Thymus (tissue), 11 donors: Measurements from ENCODE around the gene PYY. TPM values are rescaled to one million over a fixed set of nuclear protein-coding genes. Genes with fewer than 3 reads are reported as not detected.
A peak's percentile ranks its signal among the peaks of the same experiment; 100 is the strongest.

Source experiments
- DNase-seq, 9 donors: peaks; one replicate each; pipeline ENCODE4 v3.0.0-alpha.2; 2013; ENCODE audit warnings: low spot score in 9 of 9, low read depth in 6 of 9, missing footprints in 1 of 9
- H3K27ac ChIP-seq, 2 donors: one replicate each; pipeline ENCODE4 v1.5.1; 2013; ENCODE audit warnings: control low read depth in 1 of 2, low read depth in 1 of 2, low read length in 1 of 2, mild to moderate bottlenecking in 1 of 2, moderate library complexity in 1 of 2
- H3K27me3 ChIP-seq, 2 donors: one replicate each; pipeline ENCODE4 v1.5.1; 2013; ENCODE audit warnings: low read length in 1 of 2; ENCODE audit not compliant: control insufficient read depth in 2 of 2, insufficient read depth in 1 of 2
- H3K36me3 ChIP-seq, 2 donors: one replicate each; pipeline ENCODE4 v1.5.1; 2013; ENCODE audit warnings: low read length in 1 of 2, mild to moderate bottlenecking in 1 of 2, moderate library complexity in 1 of 2; ENCODE audit not compliant: control insufficient read depth in 2 of 2, insufficient read depth in 2 of 2
- H3K4me1 ChIP-seq, 2 donors: one replicate each; pipeline ENCODE4 v1.5.1; 2013; ENCODE audit warnings: low read length in 2 of 2; ENCODE audit not compliant: control insufficient read depth in 2 of 2, insufficient read depth in 2 of 2
- H3K4me3 ChIP-seq, 2 donors: one replicate each; pipeline ENCODE4 v1.5.1; 2013; ENCODE audit warnings: low read length in 2 of 2, control low read depth in 1 of 2, mild to moderate bottlenecking in 1 of 2
- H3K9me3 ChIP-seq, 2 donors: one replicate each; pipeline ENCODE4 v1.5.1; 2013; ENCODE audit warnings: low read length in 1 of 2, mild to moderate bottlenecking in 1 of 2; ENCODE audit not compliant: control insufficient read depth in 2 of 2, insufficient read depth in 1 of 2
- WGBS: extraction: QIAGEN DNeasy Blood & Tissue Kit; methylation state at CpG from one replicate; pipeline ENCODE4 v1.1.7; 2013; 5-methylcytosine and 5-hydroxymethylcytosine counted together
- polyA plus RNA-seq: library from polyadenylated mRNA; stranded (reverse); fragments of 200-250 nt; gene quantifications from one replicate; pipeline ENCODE4 v1.2.3, GENCODE V29; 2013
- total RNA-seq: library from RNA; stranded (reverse); fragments of 120-200 nt; gene quantifications from one replicate; pipeline ENCODE4 v1.2.4, GENCODE V29; 2013
- donor health status: healthy.

Gene PYY
- total and polyA plus RNA-seq, 2 donors = 0.57 to 6.8 TPM

DNA sequence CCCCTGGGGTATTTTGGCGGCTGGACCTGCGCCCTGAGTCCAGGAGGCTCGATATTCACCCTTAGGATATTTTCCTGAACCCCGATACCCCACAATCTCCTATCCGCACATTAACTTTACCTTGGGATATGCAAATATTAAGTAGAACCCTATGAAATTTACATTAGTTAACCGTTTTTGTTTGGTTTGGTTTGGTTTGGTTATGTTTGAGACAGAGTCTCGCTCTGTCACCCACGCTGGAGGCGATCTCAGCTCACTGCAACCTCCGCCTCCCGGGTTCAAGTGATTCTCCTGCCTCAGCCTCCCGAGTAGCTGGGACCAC lies 41.4 kb upstream of the PYY start:
- Histone ChIP-seq H3K4me3 (no peak overlapping the region), H3K4me1 (peaks cover 0 to 8% of the 10 kb centered on the region in 2 donors), H3K27ac (no peak overlapping the region), H3K9me3 (peaks cover 0 to 1% of the 10 kb centered on the region in 2 donors), H3K27me3 (peaks cover 19 to 70% of the 10 kb centered on the region in 2 donors), H3K36me3 (no peaks in the 10 kb centered on the region)
- DNase-seq = no peak
- WGBS = 30% methylated on average over 12 of the region's 12 CpGs

DNA sequence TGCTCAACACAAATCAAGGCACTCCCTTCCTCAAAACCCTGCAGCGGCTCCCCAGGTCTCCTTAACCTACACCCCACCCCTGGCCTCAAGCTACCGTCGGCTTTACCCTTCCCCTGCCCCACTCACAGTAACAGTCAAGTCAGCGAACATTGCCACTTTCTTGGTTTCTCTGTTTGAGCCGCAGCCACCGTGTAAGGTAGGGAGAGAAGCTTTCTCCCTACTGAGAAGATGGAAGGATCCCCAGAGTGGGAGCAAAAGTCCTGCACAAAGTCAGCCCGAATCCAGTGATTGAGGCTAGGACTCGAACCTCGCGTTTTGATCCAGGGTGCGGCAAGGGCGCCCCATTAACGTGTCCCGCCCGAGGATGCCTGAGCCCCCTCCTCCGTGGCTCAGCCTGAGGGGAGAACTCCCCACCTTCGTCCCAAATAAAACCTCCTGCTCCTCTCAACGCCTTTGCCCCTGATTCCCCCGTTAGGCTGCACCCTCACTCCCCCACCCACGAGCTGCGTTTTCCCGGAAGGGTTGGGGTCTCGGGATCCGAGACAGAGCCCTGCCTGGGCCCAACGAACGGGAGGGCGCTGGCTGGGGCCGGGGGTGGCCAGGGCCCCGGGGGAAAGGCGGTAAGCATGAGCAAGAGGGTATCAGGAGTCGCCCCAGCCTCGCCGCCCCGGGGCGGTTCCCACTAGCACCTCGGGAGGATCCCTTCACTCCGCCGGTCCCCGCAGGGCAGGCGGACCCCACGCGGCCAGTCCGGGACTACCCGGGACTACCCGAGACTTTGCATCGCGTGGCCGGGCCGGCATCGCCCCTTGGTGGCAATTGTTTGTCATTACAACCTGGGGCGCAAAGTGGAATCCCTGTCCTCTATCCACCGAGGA lies 40.8 kb upstream of the PYY start:
- peak in 1 of 9 donors; percentile 32 for DNase-seq
- Histone ChIP-seq H3K36me3 (no peaks in the 10 kb centered on the region), H3K27me3 (peaks cover 19 to 65% of the 10 kb centered on the region in 2 donors), H3K4me3 (no peak overlapping the region), H3K4me1 (peaks cover 0 to 8% of the 10 kb centered on the region in 2 donors), H3K9me3 (peaks cover 0 to 1% of the 10 kb centered on the region in 2 donors), H3K27ac (no peak overlapping the region)
- WGBS = 14% methylated on average over 52 of the region's 52 CpGs

DNA sequence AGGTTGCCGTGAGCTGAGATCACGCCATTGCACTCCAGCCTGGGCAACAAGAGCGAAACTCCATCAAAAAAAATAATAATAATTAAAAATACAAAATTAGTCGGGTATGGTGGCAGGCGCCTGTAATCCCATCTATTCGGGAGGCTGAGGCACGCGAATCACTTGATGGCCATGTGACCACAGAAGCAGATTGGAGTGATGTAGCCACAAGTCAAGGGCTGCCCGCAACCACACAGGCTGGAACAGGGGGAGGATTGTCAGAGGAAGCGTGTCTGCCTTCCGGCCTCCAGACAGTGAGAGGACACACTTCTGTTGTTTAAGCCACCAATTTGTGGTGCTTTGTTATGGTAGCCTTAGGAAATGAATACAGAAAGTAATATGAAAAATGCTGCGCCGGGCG lies 38.9 kb upstream of the PYY start:
- WGBS = 97% methylated on average over 14 of the region's 14 CpGs
- Histone ChIP-seq H3K4me3 (no peak overlapping the region), H3K27ac (no peak overlapping the region), H3K27me3 (peaks cover 19 to 58% of the 10 kb centered on the region in 2 donors), H3K9me3 (peaks cover 0 to 1% of the 10 kb centered on the region in 2 donors), H3K36me3 (no peaks in the 10 kb centered on the region), H3K4me1 (peaks cover 0 to 8% of the 10 kb centered on the region in 2 donors)
- no peak for DNase-seq

DNA sequence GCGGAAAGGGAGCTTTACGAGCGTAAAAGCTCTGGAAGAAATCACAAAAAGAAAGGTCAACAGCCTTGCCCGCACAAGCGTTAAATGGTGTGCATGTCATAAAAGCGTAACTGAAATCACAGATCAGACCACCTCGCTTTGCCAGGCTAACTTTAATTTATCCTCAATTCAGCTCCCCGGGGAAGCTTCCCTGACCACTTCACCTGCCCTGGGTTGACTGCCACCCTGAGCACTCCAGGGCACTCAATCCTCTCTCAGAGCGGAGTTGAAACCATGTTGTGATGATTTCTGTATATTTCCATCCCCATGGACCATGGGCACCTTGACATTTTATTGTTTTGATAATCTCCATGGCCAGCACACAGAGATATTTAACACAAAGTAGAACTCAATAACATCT lies 34.6 kb upstream of the PYY start:
- no peaks in the 10 kb centered on the region for H3K36me3 ChIP-seq
- no peak for DNase-seq
- no peak overlapping the region for H3K27ac ChIP-seq
- H3K4me1 ChIP-seq = peaks cover 0 to 4% of the 10 kb centered on the region in 2 donors
- no peak overlapping the region for H3K4me3 ChIP-seq
- H3K27me3 ChIP-seq = peaks cover 17 to 66% of the 10 kb centered on the region in 2 donors
- 96% methylated on average over 9 of the region's 9 CpGs for WGBS
- no peaks in the 10 kb centered on the region for H3K9me3 ChIP-seq

DNA sequence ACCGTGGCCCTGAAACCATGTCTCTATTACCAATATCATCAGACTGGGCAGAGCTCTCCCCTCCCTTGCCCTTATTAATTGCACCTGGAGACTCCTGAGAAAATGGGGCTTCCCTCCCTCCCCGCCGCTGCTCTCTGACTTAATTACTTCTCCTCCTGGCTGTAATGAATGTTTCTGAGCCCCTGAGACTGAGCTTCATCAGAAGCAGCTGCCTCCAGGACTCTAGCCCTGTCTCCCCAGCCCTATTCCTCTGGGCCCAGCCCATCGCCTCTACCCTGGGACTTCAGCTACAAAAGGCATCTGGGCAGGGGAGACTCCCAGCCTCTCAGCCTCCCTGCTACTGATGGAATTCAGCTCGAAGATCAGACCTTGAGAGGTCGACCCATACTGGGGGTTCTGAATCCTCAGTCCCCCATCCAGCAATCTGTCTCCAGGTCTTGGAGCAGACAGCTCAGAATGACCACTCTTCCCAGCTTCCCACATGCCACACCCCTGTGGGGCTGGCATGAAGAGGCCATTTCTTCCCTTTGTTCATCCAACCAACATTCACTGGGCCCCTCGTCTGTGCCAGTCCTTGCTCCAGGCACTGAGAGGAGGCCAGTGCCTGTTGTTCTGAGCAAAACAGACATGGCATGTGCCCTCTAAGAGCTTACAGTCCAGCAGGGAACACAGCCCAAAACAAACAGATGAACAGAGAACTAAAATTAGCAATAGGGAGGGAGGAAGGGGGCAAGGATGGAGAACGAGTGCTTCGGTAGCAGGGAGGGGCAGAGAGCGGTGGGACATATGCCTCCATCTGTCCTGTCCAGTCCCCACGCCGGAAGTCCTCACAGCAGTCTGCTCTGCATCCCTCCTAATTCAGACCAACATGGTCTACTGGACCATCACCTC lies 33.6 kb upstream of the PYY start:
- Histone ChIP-seq H3K4me1 (peaks cover 0 to 4% of the 10 kb centered on the region in 2 donors), H3K27me3 (peaks cover 24 to 67% of the 10 kb centered on the region in 2 donors), H3K9me3 (no peaks in the 10 kb centered on the region), H3K36me3 (no peaks in the 10 kb centered on the region), H3K27ac (no peak overlapping the region), H3K4me3 (no peak overlapping the region)
- DNase-seq = no peak
- WGBS = 83% methylated on average over 12 of the region's 12 CpGs

DNA sequence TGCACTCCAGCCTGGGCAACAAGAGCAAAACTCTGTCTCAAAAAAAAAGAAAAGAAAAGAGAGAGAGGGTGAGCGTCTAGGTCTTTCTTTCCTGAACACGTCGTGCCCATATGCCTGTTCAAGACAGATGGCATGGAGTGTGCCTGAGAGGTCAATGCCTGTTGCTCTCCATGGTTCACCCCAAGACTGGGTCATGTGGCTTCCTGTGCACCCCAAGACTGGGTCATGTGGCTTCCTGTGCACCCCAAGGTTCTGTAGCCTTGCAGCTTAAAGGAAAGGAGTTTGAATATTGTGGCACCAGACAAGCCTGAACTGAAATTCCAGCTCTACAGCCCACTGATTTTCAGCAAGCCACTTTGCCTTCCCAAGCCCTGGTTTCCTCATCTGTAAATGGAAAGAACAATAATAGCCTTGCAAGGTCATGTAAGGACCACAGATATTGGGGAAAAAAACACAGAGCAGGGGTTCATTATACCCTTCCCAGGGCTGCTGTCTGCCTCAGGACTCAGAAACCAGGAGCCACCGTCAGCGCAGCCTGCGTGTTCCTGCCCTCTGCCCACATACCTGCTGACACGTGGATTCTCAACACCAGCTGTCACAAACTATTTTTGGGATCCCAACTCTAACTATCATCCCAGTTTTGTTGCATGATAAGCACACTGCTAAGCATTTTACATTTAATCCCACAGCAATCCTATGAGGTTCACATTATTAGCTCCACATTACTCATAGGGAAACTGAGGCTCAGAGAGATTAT lies 32.7 kb upstream of the PYY start:
- Histone ChIP-seq H3K27ac (no peak overlapping the region), H3K27me3 (peaks cover 25 to 72% of the 10 kb centered on the region in 2 donors), H3K9me3 (no peaks in the 10 kb centered on the region), H3K4me3 (no peak overlapping the region), H3K4me1 (peaks cover 0 to 4% of the 10 kb centered on the region in 2 donors), H3K36me3 (no peaks in the 10 kb centered on the region)
- DNase-seq = no peak
- WGBS = 93% methylated on average over 7 of the region's 7 CpGs

DNA sequence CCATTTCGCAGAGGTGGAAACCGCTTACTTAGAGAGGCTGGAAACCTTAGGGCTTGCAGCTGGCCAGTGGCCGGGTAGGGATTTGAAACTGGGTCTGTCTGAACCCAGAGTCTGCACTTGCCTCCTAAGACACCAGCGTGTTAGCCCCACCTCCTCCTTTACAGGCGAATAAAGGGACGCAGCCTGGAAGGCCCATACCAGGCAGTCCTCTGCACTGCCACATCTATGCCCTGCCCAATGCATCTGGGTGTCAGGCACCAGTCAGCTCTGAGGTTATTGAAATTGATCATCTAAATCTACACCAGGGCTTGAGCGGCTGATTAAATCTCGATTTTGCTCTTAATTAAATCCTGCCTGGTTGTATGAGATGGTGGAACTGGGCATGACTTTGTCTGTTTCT lies 30.8 kb upstream of the PYY start:
- Histone ChIP-seq H3K27ac (no peak overlapping the region), H3K27me3 (peaks cover 25 to 75% of the 10 kb centered on the region in 2 donors), H3K36me3 (no peaks in the 10 kb centered on the region), H3K4me3 (no peak overlapping the region), H3K9me3 (no peaks in the 10 kb centered on the region), H3K4me1 (peaks cover 0 to 4% of the 10 kb centered on the region in 2 donors)
- DNase-seq = no peak
- WGBS = 95% methylated on average over 8 of the region's 8 CpGs

DNA sequence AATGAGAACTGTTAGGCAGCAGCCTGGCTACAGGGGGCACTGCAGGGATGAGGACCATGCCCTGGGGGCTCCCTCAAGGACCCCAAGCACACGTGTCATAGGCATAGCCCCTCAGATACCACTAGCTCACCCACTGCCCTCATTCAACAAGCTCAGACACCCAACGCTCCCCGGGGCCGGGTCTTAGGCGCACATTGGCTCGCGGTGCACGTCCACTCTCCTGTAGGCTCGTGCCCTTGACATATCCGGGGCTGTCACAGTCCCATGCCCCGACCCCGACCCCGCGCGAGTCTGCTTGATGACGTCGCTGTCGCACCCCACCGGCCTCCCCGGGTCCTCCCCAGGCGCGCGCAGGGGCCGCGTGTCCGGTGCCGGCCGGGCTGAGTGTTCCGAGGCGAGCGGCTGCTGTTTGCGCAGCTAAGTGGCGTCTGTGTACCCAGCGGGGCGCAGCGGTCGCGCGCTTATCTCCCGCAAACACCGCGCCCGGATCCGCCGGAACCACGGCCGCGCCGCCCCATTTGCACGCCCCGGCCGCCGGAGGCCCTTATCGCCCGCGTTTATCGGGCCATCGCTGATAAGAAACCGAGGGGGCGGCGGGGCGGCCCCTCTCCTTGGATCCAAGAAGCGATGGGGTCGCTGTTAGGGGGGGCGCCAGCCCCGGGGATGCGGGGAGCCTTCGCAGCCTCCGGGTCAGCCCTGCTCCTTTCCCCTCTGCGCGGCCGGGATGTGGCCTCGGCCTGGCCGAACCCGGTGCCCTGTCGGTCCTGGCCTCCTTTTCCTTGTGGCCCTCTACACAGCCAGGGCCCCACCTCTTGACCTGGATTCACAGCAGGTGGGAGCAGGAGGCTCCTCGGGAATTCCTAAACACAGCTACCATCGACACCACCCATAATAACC lies 30.0 kb upstream of the PYY start:
- H3K4me3 ChIP-seq = peak overlapping the region in 1 of 2 donors; percentile 10
- H3K9me3 ChIP-seq = no peaks in the 10 kb centered on the region
- no peak for DNase-seq
- WGBS = 5% methylated on average over 78 of the region's 78 CpGs
- peaks cover 0 to 4% of the 10 kb centered on the region in 2 donors for H3K4me1 ChIP-seq
- no peaks in the 10 kb centered on the region for H3K36me3 ChIP-seq
- H3K27ac ChIP-seq = no peak overlapping the region
- peaks cover 25 to 79% of the 10 kb centered on the region in 2 donors for H3K27me3 ChIP-seq
